NB4 (cell line): Measurements from ENCODE around the gene P2RX6.
"Not testable (repeated sequence)": the region's sequence is repeated elsewhere in the genome, so short reads cannot be mapped to it uniquely, and the experiment has no call there.

ENCODE experiments used
- DNase-seq: peaks from one replicate; pipeline ENCODE4 v3.0.0; 2010; ENCODE audit warnings: low read depth
- H3K4me3 ChIP-seq: one replicate; pipeline ENCODE4 v1.5.1; 2011; ENCODE audit warnings: mild to moderate bottlenecking, low read depth, low read length, moderate library complexity
- CTCF ChIP-seq: IDR thresholded peaks from one replicate; pipeline ENCODE4 v1.5.1; 2012; ENCODE audit warnings: low read depth, low read length
- MAX ChIP-seq: IDR thresholded peaks from 2 replicates; pipeline ENCODE4 v1.6.1; 2011; ENCODE audit warnings: low read depth, low read length
- MYC ChIP-seq: IDR thresholded peaks from 2 replicates; pipeline ENCODE4 v1.6.1; 2011; ENCODE audit warnings: low read depth, low read length
- POLR2A ChIP-seq: IDR thresholded peaks from 2 replicates; pipeline ENCODE4 v1.6.1; 2011; ENCODE audit warnings: mild to moderate bottlenecking; ENCODE audit not compliant: insufficient read length; ENCODE audit errors: extremely low read depth

P2RX6 gene

DNA sequence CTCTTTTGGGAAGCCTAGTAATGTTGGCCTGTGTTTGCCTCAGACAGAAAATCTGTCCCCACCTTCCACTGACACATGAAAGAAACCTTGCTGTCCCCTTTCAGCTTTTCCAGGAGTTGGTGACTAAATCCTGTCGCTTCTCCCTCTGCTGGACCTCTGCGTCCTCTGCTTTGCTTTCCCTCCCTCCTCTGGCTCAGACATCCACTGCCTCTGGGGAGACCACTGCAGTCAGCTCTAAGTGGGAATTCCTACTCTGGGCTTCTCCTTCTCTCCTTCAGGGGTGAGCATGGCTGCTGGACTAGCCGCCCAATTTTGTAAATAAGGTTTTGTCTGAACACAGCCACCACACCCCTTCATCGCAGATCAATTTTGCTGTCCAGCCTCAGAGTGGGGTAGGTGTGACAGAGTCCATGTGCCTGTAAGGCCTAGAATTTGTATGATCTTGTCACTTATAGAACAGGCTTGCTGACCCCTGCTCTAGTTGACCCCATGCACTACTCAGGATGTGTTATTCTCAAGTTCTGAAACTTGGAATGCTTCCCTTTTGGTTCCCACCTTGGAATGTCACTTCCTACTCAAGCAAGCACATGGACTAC is 53.8 kb downstream of the P2RX6 start:
- no peak for DNase-seq
- no peak overlapping the region for H3K4me3 ChIP-seq
- TF ChIP-seq POLR2A (no peak), MAX (no peak), CTCF (no peak), MYC (no peak)

DNA sequence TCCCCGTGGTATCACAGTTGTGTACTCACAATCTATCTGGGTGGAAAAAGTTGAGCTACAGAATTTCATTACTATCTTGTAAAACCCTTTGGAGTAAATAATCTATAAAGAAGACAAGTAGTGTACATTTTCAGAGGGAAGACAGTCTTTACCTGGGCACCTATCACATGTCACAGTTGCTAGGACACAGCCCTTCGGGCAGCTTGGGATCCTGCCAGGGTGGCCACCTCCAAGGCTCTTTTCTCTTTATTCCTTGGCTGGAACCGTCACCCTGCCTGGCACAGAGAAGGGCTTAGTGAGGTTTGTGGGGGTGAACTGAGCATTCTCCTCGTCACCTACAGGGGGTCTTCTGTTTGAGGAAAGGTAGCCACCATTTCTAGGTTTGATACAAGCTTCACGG is 54.4 kb downstream of the P2RX6 start:
- DNase-seq, result no peak
- H3K4me3 ChIP-seq, result no peak overlapping the region
- TF ChIP-seq MYC, result no peak
- TF ChIP-seq POLR2A, result no peak
- no peak for TF ChIP-seq CTCF
- no peak for TF ChIP-seq MAX

DNA sequence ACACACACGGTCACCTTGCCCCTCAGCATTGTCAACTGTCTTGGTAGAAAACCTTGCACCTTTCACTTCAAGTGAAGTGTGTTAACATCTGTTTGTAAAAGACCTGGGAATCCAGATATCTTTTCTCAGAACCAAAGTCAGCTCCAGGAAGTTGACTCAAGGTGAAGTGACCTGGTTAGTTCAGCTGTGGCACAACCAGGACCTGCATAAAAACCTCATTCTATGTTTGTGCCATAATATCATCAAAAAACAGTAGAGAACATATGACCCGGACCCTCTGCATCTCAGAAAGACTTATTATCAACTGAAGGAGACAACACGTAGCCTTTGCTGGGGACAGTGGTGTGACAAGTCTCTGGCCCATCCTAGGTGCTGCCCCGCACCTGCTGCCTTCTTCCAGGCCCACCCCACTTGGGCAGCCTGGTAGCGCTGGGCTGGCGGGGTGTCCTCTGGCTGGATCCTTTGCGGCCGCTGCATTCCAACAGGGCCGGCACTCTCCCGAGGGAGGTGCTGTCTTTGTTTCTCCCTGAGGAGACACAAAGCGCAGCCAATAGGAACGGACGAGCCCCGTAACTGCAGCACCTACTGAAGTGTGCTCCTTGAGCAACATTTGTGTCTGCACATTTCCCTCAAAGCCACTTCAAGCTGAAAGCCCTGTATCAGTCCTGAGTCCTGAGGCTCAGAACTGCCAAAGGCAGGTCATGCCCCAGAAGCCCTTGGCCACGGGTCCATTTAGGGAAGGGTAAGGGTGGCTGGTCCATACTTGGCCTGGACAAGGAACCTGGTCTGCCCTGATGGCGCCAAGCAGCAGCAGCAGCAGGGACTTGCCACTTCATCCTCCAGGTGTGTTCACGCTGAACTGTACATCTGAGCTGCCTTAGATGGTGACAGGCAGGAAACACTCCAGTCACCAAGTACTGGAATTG is 56.0 kb downstream of the P2RX6 start:
- TF ChIP-seq MYC (no peak), POLR2A (no peak), MAX (no peak), CTCF (no peak)
- no peak overlapping the region for H3K4me3 ChIP-seq
- no peak for DNase-seq

DNA sequence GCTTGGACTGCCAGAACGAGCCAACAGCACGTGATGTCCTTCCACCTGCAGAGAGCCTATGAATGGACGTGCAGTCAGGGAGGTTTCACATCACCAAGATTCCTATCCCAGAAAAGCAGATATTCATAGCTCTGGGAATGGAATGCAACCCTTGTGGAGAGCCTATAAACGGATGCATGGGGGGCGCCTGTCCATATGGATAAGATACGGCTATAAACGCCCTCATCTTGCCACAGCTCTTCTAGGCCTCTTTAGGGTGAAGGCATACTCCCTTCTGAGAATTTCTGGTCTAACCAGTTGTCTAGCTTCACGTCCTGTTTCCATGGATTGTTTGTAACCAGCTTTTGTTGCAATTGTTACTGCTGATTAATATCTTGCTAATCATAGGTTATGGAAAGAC is 56.8 kb downstream of the P2RX6 start:
- DNase-seq, H3K4me3 ChIP-seq: not testable (repeated sequence)

DNA sequence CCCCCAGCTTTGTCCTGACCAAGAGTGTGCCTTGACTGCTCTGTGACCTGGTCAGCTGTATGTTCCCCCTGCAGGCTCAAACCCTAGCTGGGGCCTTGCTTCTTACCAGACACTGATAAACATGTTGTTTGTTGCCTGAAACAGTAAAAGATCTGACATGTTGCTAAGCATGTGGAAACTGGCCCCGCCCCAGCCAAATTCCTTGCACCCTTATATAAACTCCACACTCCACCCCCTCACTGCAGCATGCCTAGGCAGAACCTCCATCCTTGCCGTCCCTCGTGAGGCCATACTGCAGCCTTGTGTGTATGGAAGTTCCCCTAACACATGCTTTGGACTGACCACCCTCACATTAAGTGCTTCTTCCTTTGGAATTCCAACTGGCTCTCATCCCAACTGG is 58.1 kb downstream of the P2RX6 start:
- H3K4me3 ChIP-seq, result no peak overlapping the region
- TF ChIP-seq CTCF (no peak), MAX (no peak), MYC (no peak), POLR2A (no peak)
- DNase-seq, result no peak

GRCh38 chr22:21073482-21073881 is 58.5 kb downstream of the P2RX6 start:
- no peak overlapping the region for H3K4me3 ChIP-seq
- no peak for TF ChIP-seq POLR2A
- no peak for TF ChIP-seq MYC
- no peak for TF ChIP-seq CTCF
- TF ChIP-seq MAX, result no peak
- DNase-seq, result no peak
